Psoas muscle (tissue), 8 donors: ENCODE measurements around the gene KCTD2. TPM values are rescaled to one million over a fixed set of nuclear protein-coding genes. Genes with fewer than 3 reads are reported as not detected.

Experiments used
- ATAC-seq, 4 donors: fragments of 200-7000 bp; cut with Tn5 transposase; one replicate each; pipeline ENCODE4 v1.9.1; 2020; ENCODE audit warnings: moderate library complexity in 3 of 4, mild to moderate bottlenecking in 2 of 4
- DNase-seq, 2 donors: peaks; one replicate each; pipeline ENCODE4 v3.0.0-alpha.2; 2020
- H3K27ac ChIP-seq: fragments of 200-600 bp; one replicate; pipeline ENCODE4 v1.8.0; 2022
- H3K27me3 ChIP-seq, 3 donors: fragments of 200-600 bp in 1 of 3; one replicate each; pipeline versions ENCODE4 v1.6.1 to v1.8.0; 2013 to 2022; ENCODE audit warnings: low read length in 2 of 3, mild to moderate bottlenecking in 2 of 3, moderate library complexity in 1 of 3; ENCODE audit not compliant: insufficient read depth in 3 of 3
- H3K36me3 ChIP-seq, 2 donors: fragments of 200-600 bp in 1 of 2; one replicate each; pipeline versions ENCODE4 v1.6.1 to v1.8.0; 2013 to 2022; ENCODE audit warnings: low read depth in 1 of 2, mild to moderate bottlenecking in 1 of 2, moderate library complexity in 1 of 2; ENCODE audit not compliant: insufficient read depth in 1 of 2
- H3K4me1 ChIP-seq: fragments of 200-600 bp; one replicate; pipeline ENCODE4 v1.8.0; 2022
- H3K4me3 ChIP-seq: fragments of 200-600 bp; one replicate; pipeline ENCODE4 v1.8.0; 2022; ENCODE audit warnings: mild to moderate bottlenecking
- H3K9me3 ChIP-seq: fragments of 200-600 bp; one replicate; pipeline ENCODE4 v1.8.0; 2022
- WGBS, 3 donors: extraction: QIAGEN DNeasy Blood & Tissue Kit; methylation state at CpG; one replicate each; pipeline versions ENCODE4 v1.1.6 to v1.1.7; 2013; 5-methylcytosine and 5-hydroxymethylcytosine counted together
- intact Hi-C, 2 donors: fragments of 100-400 bp; cut with DNase I; formaldehyde crosslinking; loops; one replicate each; pipeline versions ENCODE4 v1.11.0 to v1.14.2; 2022
- polyA plus RNA-seq, 3 donors: library from polyadenylated mRNA; stranded (reverse); fragments of 200-250 nt; gene quantifications; one replicate each; pipeline ENCODE4 v1.2.3, GENCODE V29; 2013
- total RNA-seq, 4 donors: library from RNA; stranded (reverse); fragmentation: NEBNext Ultra II Directional in 2 of 4; extraction: Animal tissue kit (Norgen Biotek cat#: 25700) in 2 of 4; gene quantifications; one replicate each; pipeline versions ENCODE4 v1.2.1 to v1.2.4, GENCODE V29; 2021 to 2023
- TF ChIP-seq, protein P1 (sequence below): fragments of 200-600 bp; IDR thresholded peaks from one replicate; pipeline ENCODE4 v1.8.0; 2022; ENCODE audit warnings: antibody characterized with exemption
- donor health status: healthy with polysubstance abuse.
- donor health status: DM: no; HTN: no; CAD: no; lungs with moderate emphysema.
- donor health status: Bipolar disorder and iron deficiency.
- donor health status: healthy.
- donor health status: DM: yes; HTN: yes; CAD: no.
- donor health status: DM: no; HTN: no; CAD: no.
- donor health status: DM: no; HTN: no; CAD: no.
- donor health status: DM: yes; HTN: yes; CAD: no.

KCTD2 gene
- total and polyA plus RNA-seq, 7 donors = 26.9 to 71.2 (median 34.5) TPM

- Histone ChIP-seq H3K9me3 (no peaks in the 10 kb centered on the region), H3K36me3 (no peaks in the 10 kb centered on the region), H3K27me3 (no peaks in the 10 kb centered on the region), H3K27ac (peak overlapping the region; percentile 86), H3K4me3 (peak overlapping the region; percentile 86), H3K4me1 (peaks cover 20% of the 10 kb centered on the region)
- ATAC-seq (peak; percentile 20 to 64 (median 52)), DNase-seq (peak in 1 of 2 donors; percentile 70)
- intact Hi-C loops = no loop called here
- TF ChIP-seq, protein P1, sequence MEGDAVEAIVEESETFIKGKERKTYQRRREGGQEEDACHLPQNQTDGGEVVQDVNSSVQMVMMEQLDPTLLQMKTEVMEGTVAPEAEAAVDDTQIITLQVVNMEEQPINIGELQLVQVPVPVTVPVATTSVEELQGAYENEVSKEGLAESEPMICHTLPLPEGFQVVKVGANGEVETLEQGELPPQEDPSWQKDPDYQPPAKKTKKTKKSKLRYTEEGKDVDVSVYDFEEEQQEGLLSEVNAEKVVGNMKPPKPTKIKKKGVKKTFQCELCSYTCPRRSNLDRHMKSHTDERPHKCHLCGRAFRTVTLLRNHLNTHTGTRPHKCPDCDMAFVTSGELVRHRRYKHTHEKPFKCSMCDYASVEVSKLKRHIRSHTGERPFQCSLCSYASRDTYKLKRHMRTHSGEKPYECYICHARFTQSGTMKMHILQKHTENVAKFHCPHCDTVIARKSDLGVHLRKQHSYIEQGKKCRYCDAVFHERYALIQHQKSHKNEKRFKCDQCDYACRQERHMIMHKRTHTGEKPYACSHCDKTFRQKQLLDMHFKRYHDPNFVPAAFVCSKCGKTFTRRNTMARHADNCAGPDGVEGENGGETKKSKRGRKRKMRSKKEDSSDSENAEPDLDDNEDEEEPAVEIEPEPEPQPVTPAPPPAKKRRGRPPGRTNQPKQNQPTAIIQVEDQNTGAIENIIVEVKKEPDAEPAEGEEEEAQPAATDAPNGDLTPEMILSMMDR = no peak
- 78 to 88% (median 82%) methylated on average over 10 to 11 of the region's 11 CpGs for WGBS, 3 donors
Observed at GRCh38 chr17:75088465-75089417, 41.7 kb downstream of the KCTD2 start.

- no peaks in the 10 kb centered on the region for H3K36me3 ChIP-seq
- H3K4me1 ChIP-seq = peaks cover 24% of the 10 kb centered on the region
- H3K4me3 ChIP-seq = peak overlapping the region; percentile 43
- peak overlapping the region; percentile 70 for H3K27ac ChIP-seq
- H3K9me3 ChIP-seq = no peaks in the 10 kb centered on the region
- peak in 3 of 4 donors; percentile 13 to 16 (median 15) for ATAC-seq
- TF ChIP-seq, protein P1 = no peak
- 39 to 46% (median 39%) methylated on average over 19 of the region's 19 CpGs for WGBS, 3 donors
- no peaks in the 10 kb centered on the region for H3K27me3 ChIP-seq
- DNase-seq = peak in 1 of 2 donors; percentile 73
- intact Hi-C loops = no loop called here
Observed at GRCh38 chr17:75090871-75091854, 44.1 kb downstream of the KCTD2 start.

- peaks cover 29% of the 10 kb centered on the region for H3K4me1 ChIP-seq
- H3K4me3 ChIP-seq = no peak overlapping the region
- no peak for DNase-seq
- ATAC-seq = no peak
- no peaks in the 10 kb centered on the region for H3K36me3 ChIP-seq
- 81 to 86% (median 86%) methylated on average over 10 of the region's 10 CpGs for WGBS, 3 donors
- no peaks in the 10 kb centered on the region for H3K27me3 ChIP-seq
- no peak overlapping the region for H3K27ac ChIP-seq
- H3K9me3 ChIP-seq = no peaks in the 10 kb centered on the region
- TF ChIP-seq, protein P1 = no peak
- intact Hi-C loops = no loop called here
Observed at GRCh38 chr17:75091855-75092327, 44.9 kb downstream of the KCTD2 start.

- intact Hi-C loops = no loop called here
- TF ChIP-seq, protein P1 = no peak
- DNase-seq (no peak), ATAC-seq (no peak)
- Histone ChIP-seq H3K27me3 (no peaks in the 10 kb centered on the region), H3K4me3 (no peak overlapping the region), H3K27ac (no peak overlapping the region), H3K36me3 (peaks cover 0 to 7% of the 10 kb centered on the region in 2 donors), H3K4me1 (peaks cover 24% of the 10 kb centered on the region), H3K9me3 (no peaks in the 10 kb centered on the region)
- 85 to 88% (median 87%) methylated on average over 17 to 18 of the region's 18 CpGs for WGBS, 3 donors
Observed at GRCh38 chr17:75093548-75094158, 46.6 kb downstream of the KCTD2 start.
